HG02588 (cell line): Measurements from ENCODE around the gene ZCWPW1.

ENCODE experiments used
- ATAC-seq: cut with Tn5 transposase; IDR thresholded peaks from one replicate; pipeline ENCODE4 v1.9.1; 2021; ENCODE audit warnings: mild to moderate bottlenecking, moderate library complexity; ENCODE audit not compliant: unreplicated experiment

Gene ZCWPW1, protein sequence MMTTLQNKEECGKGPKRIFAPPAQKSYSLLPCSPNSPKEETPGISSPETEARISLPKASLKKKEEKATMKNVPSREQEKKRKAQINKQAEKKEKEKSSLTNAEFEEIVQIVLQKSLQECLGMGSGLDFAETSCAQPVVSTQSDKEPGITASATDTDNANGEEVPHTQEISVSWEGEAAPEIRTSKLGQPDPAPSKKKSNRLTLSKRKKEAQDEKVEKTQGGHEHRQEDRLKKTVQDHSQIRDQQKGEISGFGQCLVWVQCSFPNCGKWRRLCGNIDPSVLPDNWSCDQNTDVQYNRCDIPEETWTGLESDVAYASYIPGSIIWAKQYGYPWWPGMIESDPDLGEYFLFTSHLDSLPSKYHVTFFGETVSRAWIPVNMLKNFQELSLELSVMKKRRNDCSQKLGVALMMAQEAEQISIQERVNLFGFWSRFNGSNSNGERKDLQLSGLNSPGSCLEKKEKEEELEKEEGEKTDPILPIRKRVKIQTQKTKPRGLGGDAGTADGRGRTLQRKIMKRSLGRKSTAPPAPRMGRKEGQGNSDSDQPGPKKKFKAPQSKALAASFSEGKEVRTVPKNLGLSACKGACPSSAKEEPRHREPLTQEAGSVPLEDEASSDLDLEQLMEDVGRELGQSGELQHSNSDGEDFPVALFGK

DNA sequence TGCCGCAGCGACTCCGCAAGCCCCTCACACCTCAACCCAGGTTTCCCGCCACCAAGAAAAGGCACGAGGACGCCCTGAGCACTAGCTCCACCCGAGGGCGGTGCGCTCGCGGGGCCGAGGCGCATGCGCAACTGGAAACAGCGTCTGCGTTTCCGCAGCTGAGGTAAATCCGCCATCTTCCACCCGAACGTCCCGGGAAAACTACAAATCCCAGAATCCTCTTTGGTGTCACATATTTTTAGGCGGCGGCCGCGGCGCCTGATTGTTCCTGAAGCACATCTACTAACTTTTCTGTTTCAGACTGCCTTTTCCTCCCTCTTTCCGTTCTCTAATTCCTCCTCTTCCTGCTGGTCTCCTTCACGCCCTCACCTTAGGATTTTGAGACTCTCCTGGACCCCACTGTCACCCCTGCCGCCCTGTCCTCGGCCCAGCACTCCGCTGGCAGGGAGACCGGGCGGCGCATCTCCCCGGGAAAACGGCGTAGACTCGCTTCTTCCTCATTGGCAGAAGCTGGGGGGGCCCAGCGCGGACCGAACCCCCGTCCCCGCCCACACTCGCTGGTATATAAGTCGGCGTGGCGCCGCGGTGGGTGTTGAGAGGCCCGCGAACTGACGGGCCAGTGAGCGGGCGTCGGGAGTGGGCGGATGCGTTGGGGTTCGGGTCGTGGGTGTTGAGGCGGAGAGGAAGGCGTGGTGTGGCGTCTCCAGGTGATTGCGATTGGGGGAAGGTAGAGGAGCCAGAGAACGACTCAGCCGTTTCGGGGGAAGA lies at the start of gene ZCWPW1:
Gene ZCWPW1 (minus strand): TSS at position 505 of the 768 bp plus-strand sequence. CDS start 8,054 bp downstream, outside the sequence.
- ATAC-seq = peak; percentile 32

DNA sequence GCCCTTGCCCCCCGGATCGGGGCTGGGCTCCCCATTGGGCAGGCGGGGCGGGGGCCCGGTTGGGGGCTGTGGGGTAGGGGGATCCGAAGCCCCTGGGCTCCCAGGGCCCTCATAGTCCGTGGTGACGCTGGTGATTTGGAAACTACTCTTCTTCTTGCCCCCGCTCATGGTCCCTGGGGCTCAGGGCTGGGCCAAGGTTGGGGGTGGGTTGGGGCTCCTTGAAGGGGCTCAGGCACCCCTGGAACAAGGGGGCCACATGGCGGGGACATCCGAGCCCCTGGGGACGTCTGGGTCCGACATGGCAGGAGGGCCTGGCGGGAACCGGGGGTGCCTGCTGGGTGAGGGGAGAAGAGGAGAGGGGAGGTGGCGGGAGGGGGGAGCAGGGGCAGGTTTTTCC lies 49.4 kb upstream of the ZCWPW1 start:
- ATAC-seq = no peak

GRCh38 chr7:100476903-100477870 lies 48.7 kb upstream of the ZCWPW1 start:
- no peak for ATAC-seq

DNA sequence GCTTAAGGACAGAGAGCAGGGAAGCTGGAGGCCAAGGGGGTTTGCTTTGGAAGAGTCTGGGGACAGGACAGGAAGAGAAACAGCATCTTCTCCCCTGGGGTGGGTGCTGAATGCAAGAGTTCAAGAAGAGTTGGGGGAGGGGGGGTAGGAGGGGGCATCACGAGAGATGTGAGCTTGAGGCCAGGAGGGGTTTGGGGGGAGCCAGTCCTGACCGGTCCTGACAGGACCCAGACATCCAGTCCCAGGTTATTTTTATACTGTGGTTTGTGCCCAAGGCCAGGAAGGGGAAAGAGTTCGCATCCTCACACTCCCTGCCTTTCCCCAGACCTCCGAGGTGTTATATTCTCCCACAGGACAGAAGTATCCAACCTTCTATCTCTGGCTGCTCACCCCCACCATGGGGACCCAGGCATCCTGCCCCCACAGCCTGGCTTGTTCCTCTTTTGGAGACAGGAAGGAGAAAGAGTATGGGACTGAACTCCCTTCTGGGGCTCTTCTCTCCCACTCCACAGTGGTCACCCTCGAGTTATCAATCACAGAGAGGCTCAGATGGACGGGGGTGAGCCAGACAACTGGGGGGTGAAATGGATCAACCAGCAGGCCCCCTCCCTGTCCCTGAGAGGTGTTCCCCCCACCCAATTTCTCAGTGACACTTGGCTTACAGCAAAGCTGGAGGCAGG lies 47.7 kb upstream of the ZCWPW1 start:
- no peak for ATAC-seq

DNA sequence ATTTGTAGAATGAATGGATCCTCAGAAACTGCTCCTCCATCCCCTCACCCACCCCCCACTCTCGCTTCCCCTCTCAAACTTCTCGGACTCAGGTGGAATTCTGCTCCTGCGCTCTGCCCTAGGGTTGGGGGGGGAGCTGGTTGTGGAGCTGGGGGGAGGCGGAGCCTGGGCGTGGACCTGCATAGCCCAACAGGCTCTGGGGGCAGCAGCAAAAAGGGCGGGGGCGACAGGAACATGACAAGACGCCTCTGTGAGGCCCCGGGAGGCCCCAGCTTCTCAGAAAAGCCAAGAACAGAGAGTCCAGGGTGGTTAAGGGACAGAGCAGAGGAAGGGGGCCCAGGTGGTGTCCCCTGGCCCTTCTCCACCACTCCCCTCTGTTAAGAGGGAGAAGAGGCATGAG lies 47.0 kb upstream of the ZCWPW1 start:
- ATAC-seq = no peak

DNA sequence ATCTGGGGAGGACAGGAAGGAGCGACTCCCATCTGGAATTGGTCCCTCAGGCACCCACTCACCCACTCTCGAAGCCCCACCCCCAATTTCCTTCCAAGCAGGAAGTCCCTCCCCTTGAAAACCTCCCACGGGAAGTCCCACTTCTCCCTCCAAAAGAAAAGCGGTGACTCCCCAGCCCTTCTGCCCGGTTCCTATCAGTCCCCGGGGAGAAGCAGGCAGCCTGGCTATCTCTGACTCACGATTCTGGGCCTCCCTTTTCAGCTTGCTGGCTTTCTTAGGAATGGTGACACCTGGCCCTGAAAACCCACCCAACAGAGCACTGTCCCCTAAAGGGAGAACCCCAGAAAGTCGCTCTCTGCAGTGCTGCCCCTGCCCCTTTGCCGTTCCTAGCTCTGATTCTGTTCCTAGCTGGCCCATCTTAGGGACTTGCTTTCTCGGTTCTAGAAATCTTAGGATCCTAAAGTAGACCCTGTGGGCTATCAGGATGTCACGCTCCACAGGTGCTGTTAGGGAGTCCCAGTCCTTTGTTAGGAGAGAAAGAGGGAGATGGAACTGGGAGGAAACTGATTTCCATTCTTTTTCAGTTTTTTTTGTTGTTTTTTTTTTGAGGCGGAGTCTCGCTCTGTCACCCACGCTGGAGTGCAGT lies 44.5 kb upstream of the ZCWPW1 start:
- no peak for ATAC-seq

- ATAC-seq = no peak
These were observed 43.8 kb upstream of the ZCWPW1 start for GRCh38 chr7:100472121-100472851.

- ATAC-seq = no peak
These were observed 42.5 kb upstream of the ZCWPW1 start for GRCh38 chr7:100471021-100471420.

- ATAC-seq = no peak
These were observed 40.9 kb upstream of the ZCWPW1 start for GRCh38 chr7:100469227-100470044.

DNA sequence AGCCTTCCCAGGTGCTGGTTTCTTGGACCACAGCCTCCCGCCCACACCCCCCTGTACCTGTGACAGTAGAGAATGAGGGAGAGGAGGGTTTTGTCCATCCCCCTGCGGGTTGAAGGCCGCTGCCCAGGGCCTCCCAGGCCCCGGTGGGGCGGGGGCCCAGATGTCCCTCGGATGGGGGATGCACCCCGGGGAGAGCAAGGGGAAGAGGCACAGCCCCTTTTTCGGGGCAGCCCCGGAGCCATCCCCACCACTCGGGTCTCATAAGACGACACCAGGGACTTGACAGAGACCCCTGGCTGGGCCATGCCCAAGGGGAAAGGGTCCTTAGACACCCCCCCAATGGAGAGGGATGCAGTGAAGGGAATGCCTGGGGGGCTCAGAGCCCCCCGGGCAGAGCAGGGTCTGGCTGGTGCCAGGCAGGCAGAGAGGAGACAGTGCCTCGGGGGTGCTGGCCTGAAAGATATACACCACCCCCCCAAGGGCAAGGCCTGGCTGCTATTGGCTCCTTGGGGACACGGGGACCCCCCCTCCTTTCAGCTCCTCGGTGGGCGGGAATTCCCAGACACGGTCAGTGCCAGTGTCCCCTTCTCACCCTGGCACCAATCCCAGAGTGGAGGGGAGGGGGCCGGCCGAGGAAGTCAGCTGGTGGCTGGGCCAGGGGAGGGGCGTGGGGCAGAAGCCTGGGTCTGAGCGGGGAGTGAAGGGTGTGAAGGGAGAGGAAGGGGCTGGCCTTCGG lies 39.3 kb upstream of the ZCWPW1 start:
- no peak for ATAC-seq

DNA sequence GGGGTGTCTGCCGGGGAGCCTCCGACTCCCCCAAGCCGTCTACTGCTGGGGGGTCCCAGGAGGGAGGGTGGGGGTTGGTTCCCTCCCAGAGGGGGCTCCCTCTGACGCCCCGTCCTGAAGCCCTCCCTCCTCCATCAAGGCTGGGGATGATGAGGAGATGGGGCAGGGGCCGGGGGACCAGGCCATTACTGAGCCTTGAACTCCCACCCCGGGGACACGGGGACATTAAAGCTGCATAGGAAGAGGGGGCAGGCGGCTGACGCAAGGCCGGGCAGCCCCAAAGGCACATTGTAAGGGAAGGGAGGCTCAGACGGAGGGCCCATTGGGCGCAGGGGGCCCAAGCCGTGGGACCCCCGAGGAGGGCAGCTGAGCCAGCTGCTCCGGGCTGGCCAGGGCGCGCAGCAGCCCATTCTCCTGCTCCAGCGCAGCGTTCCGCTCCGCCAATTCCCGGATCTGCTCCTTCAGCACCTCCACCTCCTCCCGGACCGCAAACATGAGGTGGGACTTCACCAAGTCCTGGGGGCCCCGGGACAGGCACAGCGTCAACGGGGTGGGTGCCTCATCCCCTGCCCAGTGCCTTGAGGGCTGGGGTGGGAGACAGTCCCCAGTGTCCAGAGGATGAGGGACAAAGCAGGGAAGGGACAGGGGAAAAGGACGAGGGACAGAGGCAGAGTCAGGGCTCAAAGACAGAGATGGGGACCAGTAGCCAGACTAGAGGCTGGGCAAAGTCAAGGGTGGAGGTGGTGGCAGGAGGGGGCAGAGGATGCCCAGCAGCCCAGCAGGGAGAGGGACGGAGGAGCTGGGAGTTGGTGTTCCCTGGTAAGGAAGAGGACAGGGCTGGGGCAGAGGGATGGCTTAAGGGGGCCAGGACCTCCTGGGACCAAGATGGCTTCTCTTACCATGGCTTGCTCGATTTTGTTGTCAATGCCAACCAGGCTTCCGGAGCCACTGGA lies 38.4 kb upstream of the ZCWPW1 start:
- ATAC-seq = no peak

GRCh38 chr7:100465702-100466311 lies 37.3 kb upstream of the ZCWPW1 start:
- no peak for ATAC-seq

DNA sequence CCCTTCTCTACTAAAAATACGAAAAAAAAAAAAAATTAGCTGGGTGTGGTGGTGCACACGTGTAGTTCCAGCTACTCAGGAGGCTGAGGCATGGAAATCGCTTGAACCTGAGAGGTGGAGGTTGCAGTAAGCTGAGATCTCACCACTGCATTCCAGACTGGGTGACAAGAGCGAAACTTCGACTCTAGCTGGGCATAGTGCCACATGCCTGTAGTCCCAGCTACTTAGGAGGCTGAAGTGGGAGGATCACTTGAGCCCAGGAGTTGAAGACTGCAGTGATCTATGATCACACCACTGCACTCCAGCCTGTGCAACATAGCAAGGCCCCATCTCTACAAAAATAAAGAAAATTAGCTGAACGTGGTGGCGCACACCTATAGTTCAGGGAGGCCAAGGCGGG lies 36.8 kb upstream of the ZCWPW1 start:
- ATAC-seq = no peak

- ATAC-seq = no peak
These were observed 36.3 kb upstream of the ZCWPW1 start for GRCh38 chr7:100464791-100465190.

GRCh38 chr7:100464210-100464660 lies 35.7 kb upstream of the ZCWPW1 start, which contains the start of gene SPACDR:
Gene SPACDR (minus strand): TSS chr7:100464260. CDS start chr7:100464025, 235 bp downstream.
- no peak for ATAC-seq
